Measurements from ENCODE around the gene TAS2R20. TPM values are rescaled to one million over a fixed set of nuclear protein-coding genes. Genes with fewer than 3 reads are reported as not detected.

The TAS2R20 gene
- total RNA-seq, 4 donors from 2014 or later, result 2.6 to 4.6 (median 4.3) TPM

DNA sequence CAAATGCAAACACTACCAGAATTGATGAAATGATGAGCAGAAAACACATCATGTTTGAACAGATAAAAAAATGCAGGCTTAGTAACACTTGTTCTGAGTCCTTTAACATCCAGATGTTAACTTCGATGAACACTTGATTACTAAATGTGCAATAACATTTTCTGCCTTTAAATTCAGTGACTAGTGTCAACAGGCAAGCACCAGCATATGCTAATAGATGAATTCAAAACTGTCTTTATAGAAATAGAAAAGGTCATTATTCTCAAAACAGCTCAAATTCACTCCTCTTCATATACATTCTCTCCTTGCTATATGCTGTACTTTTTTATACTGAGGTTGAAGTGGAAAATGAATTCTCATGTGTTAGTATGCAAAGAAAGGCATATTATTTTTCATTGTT, 24.4 kb upstream of the TAS2R20 start, which contains the start of gene TAS2R19:
TSS of gene TAS2R19 (minus strand) at position 101 of the 400 bp plus-strand sequence. CDS start at position 52, 49 bp downstream.
- TF ChIP-seq CTCF (IDR thresholded peaks at IDR 0.05), result no peak

DNA sequence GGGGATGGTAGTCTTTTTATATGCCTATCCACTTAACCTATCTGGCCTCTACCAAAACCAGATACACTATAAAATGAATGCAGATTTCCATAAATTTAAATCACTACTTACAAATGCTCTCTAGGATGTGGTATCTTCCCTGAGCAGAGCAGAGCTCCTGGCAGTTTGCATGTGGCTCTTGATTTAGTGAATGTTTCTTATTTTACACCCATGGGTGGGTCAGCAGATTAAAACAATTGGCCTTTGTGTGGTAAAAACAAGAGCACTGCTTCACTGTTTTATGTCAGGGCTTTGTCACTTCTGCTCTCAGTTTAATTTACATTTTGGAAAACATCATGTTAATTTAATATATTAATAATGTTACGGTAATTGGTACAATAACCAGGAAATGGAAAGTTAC, 18.8 kb upstream of the TAS2R20 start:
- ATAC-seq (ENCODE audit: low FRiP score) (no peak), DNase-seq (ENCODE audit: low spot score) (no peak)
- no peak for TF ChIP-seq CTCF (IDR thresholded peaks at IDR 0.05)

More for the DNA sequence above, 24.4 kb upstream of the TAS2R20 start, which contains the start of gene TAS2R19:
- no peak for ATAC-seq (ENCODE audit: low FRiP score)
- DNase-seq (ENCODE audit: low spot score), result no peak

GRCh38 chr12:11015775-11016430, 17.8 kb upstream of the TAS2R20 start:
- no peak for ATAC-seq (ENCODE audit: low FRiP score)
- no peak for DNase-seq (ENCODE audit: low spot score)
- TF ChIP-seq CTCF (IDR thresholded peaks at IDR 0.05), result no peak

DNA sequence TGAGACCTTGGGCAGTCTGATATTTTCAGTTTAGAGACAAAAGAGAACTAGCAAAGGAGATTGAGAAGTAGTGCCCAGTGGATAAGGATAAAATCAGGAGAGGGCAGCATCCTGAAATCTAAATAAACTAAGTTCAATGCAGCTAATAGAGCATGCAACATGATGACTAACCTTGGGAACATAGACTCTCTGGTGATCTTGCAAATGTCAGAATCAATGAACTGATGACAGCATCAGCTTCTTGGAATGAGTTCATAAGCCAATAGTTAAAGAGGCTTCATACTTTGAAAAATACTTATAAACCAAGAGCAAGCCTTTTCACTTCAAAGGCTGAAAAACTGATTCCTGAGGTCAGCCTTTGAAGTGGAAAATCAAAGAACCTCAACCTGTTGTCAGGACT, 16.1 kb upstream of the TAS2R20 start:
- ATAC-seq (ENCODE audit: low FRiP score) (no peak), DNase-seq (ENCODE audit: low spot score) (no peak)
- no peak for TF ChIP-seq CTCF (IDR thresholded peaks at IDR 0.05)

- no peak for ATAC-seq (ENCODE audit: low FRiP score)
- no peak for DNase-seq (ENCODE audit: low spot score)
- TF ChIP-seq CTCF (IDR thresholded peaks at IDR 0.05), result no peak
Measured at GRCh38 chr12:11007608-11008007, 9.5 kb upstream of the TAS2R20 start.

DNA sequence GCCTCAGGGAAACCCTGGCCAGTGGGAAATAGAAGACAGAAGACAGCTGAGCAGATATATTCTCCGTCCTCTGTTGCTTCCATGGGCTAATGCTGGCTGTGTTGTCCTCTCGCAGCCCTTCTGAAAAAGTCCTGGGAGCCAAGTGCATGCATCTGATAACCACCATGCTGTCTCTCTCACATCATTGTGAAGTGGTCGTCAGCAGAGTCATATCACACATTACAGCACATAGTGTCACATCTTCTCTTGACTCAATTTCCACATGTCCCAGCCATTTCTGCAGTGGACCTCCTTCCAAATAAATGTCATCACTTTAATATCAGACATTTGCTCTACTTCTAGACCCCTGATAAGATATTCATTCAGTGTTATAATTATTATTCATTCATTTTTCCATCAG, 3.8 kb downstream of the TAS2R20 start:
- DNase-seq (ENCODE audit: low spot score), result no peak
- TF ChIP-seq CTCF (IDR thresholded peaks at IDR 0.05), result no peak
- ATAC-seq (ENCODE audit: low FRiP score), result no peak

DNA sequence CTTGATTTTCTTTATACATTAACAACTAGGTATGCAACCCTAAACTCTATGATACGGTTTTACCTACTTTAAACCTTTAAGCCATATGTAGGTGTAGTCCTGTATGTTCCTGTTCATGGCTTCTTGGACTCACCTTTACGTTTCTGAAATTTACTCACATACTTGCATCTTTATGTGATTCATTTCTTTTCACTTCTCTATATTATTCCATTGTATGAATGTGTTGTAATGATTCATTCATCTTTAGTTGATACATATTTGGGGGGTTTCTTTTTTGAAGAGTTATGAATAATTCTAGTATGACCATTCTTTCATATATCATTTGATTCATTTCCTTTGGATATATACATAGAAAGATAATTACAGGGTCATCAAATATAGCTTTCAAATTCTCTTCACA, 9.0 kb downstream of the TAS2R20 start:
- DNase-seq (ENCODE audit: low spot score), result no peak
- no peak for TF ChIP-seq CTCF (IDR thresholded peaks at IDR 0.05)

More for the DNA sequence above, 9.0 kb downstream of the TAS2R20 start:
- no peak for ATAC-seq (ENCODE audit: low FRiP score)
